ENCODE measurements around the gene TOGARAM2. TPM values are rescaled to one million over a fixed set of nuclear protein-coding genes. Genes with fewer than 3 reads are reported as not detected.

Gene TOGARAM2
- total and polyA plus RNA-seq, 2 of the 8 experiments (the other 6 are each of a cell fraction or from before 2014, with no cell fraction given), result 0.42 to 1.4 TPM

DNA sequence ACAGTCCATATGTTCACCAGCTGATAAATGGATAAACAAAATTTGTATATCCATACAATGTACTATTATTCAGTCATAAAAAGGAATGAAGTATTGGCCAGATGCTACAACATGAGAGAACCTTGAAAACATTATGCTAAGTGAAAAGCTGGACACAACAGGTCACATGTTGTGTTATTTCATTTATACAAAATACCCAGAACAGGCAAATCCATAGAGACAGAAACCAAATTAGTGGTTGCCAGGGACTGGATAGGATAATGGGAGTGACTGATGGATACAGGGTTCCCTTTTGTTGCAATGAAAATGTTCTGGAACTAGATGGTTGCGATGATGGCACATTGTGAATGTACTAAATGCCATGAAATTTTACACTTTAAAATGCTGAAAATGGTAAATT, 103.5 kb downstream of the TOGARAM2 start (continued):
- no peak for TF ChIP-seq CHD7 (IDR thresholded peaks at IDR 0.05; ENCODE audit: insufficient replicate concordance, low read length)
- TF ChIP-seq CBX8 (IDR thresholded peaks at IDR 0.05; ENCODE audit: borderline replicate concordance, low read depth, low read length), result no peak

Data from H1 (cell line).